Ectodermal cell (in vitro differentiated cells): ENCODE results near the gene KIF4A.
"Not testable (repeated sequence)": the region's sequence is repeated elsewhere in the genome, so short reads cannot be mapped to it uniquely, and the experiment has no call there.

ENCODE experiments used
- H3K27ac ChIP-seq: 2 replicates; pipeline ENCODE4 v1.7.0; 2013; ENCODE audit warnings: mild to moderate bottlenecking, low read depth, low read length; ENCODE audit not compliant: insufficient read depth, poor library complexity, severe bottlenecking
- H3K27me3 ChIP-seq: 2 replicates; pipeline ENCODE4 v1.7.0; 2013; ENCODE audit warnings: mild to moderate bottlenecking, low read length; ENCODE audit not compliant: insufficient read depth, control insufficient read depth, poor library complexity, severe bottlenecking
- H3K36me3 ChIP-seq: one replicate; pipeline ENCODE4 v1.7.0; 2013; ENCODE audit warnings: low read length; ENCODE audit not compliant: control insufficient read depth, insufficient read depth
- H3K4me1 ChIP-seq: one replicate; pipeline ENCODE4 v1.7.0; 2013; ENCODE audit warnings: low read length; ENCODE audit not compliant: control insufficient read depth, insufficient read depth
- H3K4me3 ChIP-seq: 2 replicates; pipeline ENCODE4 v1.7.0; 2013; ENCODE audit warnings: low read depth, low read length, control low read depth; ENCODE audit not compliant: insufficient read depth
- H3K9me3 ChIP-seq: 2 replicates; pipeline ENCODE4 v1.7.0; 2013; ENCODE audit warnings: mild to moderate bottlenecking, low read length, moderate library complexity; ENCODE audit not compliant: control insufficient read depth
- WGBS, 2 experiments: methylation state at CpG; one replicate each; pipeline ENCODE4 v1.1.7; 2013; ENCODE audit warnings: missing lambda C conversion rate in 2 of 2; 5-methylcytosine and 5-hydroxymethylcytosine counted together

The KIF4A gene

GRCh38 chrX:70254909-70255308, 35.0 kb upstream of the KIF4A start:
- WGBS, 2 experiments, result 90 to 93% methylated on average over 2 to 3 of the region's 3 CpGs
- no peak overlapping the region for H3K27ac ChIP-seq
- H3K27me3 ChIP-seq, result no peaks in the 10 kb centered on the region
- no peaks in the 10 kb centered on the region for H3K9me3 ChIP-seq
- H3K4me1 ChIP-seq, result no peaks in the 10 kb centered on the region
- H3K36me3 ChIP-seq, result no peaks in the 10 kb centered on the region
- H3K4me3 ChIP-seq, result no peak overlapping the region

- H3K36me3 ChIP-seq, result no peaks in the 10 kb centered on the region
- no peaks in the 10 kb centered on the region for H3K27me3 ChIP-seq
- H3K9me3 ChIP-seq, result no peaks in the 10 kb centered on the region
- 96 to 100% methylated on average over 2 of the region's 2 CpGs for WGBS, 2 experiments
- H3K27ac ChIP-seq, result no peak overlapping the region
- H3K4me3 ChIP-seq, result no peak overlapping the region
- no peaks in the 10 kb centered on the region for H3K4me1 ChIP-seq
Observed at GRCh38 chrX:70255452-70255851, 34.5 kb upstream of the KIF4A start.

- Histone ChIP-seq H3K4me3 (no peak overlapping the region), H3K9me3 (no peaks in the 10 kb centered on the region), H3K27me3 (no peaks in the 10 kb centered on the region), H3K27ac (no peak overlapping the region), H3K36me3 (no peaks in the 10 kb centered on the region), H3K4me1 (no peaks in the 10 kb centered on the region)
- WGBS, 2 experiments, result 87 to 91% methylated on average over 5 of the region's 5 CpGs
Observed at GRCh38 chrX:70257423-70258288, 32.2 kb upstream of the KIF4A start.

- Histone ChIP-seq H3K27me3 (no peaks in the 10 kb centered on the region), H3K9me3 (no peaks in the 10 kb centered on the region), H3K36me3 (no peaks in the 10 kb centered on the region), H3K27ac (no peak within 1 kb of the TSS), H3K4me1 (no peaks in the 10 kb centered on the region), H3K4me3 (no peak within 1 kb of the TSS)
- 88 to 90% methylated on average over 3 to 4 of the region's 4 CpGs for WGBS, 2 experiments
Observed at GRCh38 chrX:70260104-70260503, 29.8 kb upstream of the KIF4A start, which contains the start of gene P2RY4. P2RY4 (minus strand) TSS chrX:70260204; CDS start chrX:70259624, 580 bp downstream.

- Histone ChIP-seq H3K9me3 (no peaks in the 10 kb centered on the region), H3K27me3 (no peaks in the 10 kb centered on the region), H3K27ac (no peak overlapping the region), H3K4me3 (no peak overlapping the region), H3K36me3 (no peaks in the 10 kb centered on the region), H3K4me1 (no peaks in the 10 kb centered on the region)
- 4 to 9% methylated on average over 7 of the region's 7 CpGs for WGBS, 2 experiments
Observed at GRCh38 chrX:70262952-70263567, 26.8 kb upstream of the KIF4A start.

GRCh38 chrX:70264784-70265183, 25.1 kb upstream of the KIF4A start:
- no peak overlapping the region for H3K4me3 ChIP-seq
- no peak overlapping the region for H3K27ac ChIP-seq
- WGBS, 2 experiments, result 55 to 58% methylated on average over 3 of the region's 3 CpGs
- H3K4me1 ChIP-seq, result no peaks in the 10 kb centered on the region
- no peaks in the 10 kb centered on the region for H3K9me3 ChIP-seq
- H3K36me3 ChIP-seq, result no peaks in the 10 kb centered on the region
- no peaks in the 10 kb centered on the region for H3K27me3 ChIP-seq

- H3K27ac ChIP-seq, result no peak within 1 kb of the TSS
- H3K4me1 ChIP-seq, result no peaks in the 10 kb centered on the region
- no peaks in the 10 kb centered on the region for H3K9me3 ChIP-seq
- no peaks in the 10 kb centered on the region for H3K27me3 ChIP-seq
- no peaks in the 10 kb centered on the region for H3K36me3 ChIP-seq
- no peak within 1 kb of the TSS for H3K4me3 ChIP-seq
Observed at GRCh38 chrX:70268034-70268433, 21.9 kb upstream of the KIF4A start, which contains the start of gene ARR3. ARR3 (plus strand) TSS chrX:70268334; CDS start chrX:70269386, 1,052 bp downstream.

- H3K27me3 ChIP-seq, H3K4me1 ChIP-seq, H3K27ac ChIP-seq, H3K9me3 ChIP-seq, H3K4me3 ChIP-seq, H3K36me3 ChIP-seq: not testable (repeated sequence)
- 83 to 89% methylated on average over 5 to 7 of the region's 7 CpGs for WGBS, 2 experiments
Observed at GRCh38 chrX:70274029-70274428, 15.9 kb upstream of the KIF4A start.

- H3K27ac ChIP-seq, result no peak overlapping the region
- no peaks in the 10 kb centered on the region for H3K4me1 ChIP-seq
- H3K9me3 ChIP-seq, result no peaks in the 10 kb centered on the region
- 94 to 100% methylated on average over 1 to 3 of the region's 3 CpGs for WGBS, 2 experiments
- no peaks in the 10 kb centered on the region for H3K27me3 ChIP-seq
- H3K4me3 ChIP-seq, result no peak overlapping the region
- H3K36me3 ChIP-seq, result no peaks in the 10 kb centered on the region
Observed at GRCh38 chrX:70279081-70279480, 10.8 kb upstream of the KIF4A start.

GRCh38 chrX:70280573-70280972, 9.3 kb upstream of the KIF4A start:
- 87 to 89% methylated on average over 3 of the region's 3 CpGs for WGBS, 2 experiments
- Histone ChIP-seq H3K27me3 (no peaks in the 10 kb centered on the region), H3K27ac (no peak overlapping the region), H3K4me3 (no peak overlapping the region), H3K36me3 (no peaks in the 10 kb centered on the region), H3K9me3 (no peaks in the 10 kb centered on the region), H3K4me1 (no peaks in the 10 kb centered on the region)
